ENCODE measurements around the gene SPNS1. TPM values are rescaled to one million over a fixed set of nuclear protein-coding genes. Genes with fewer than 3 reads are reported as not detected.

Gene SPNS1
- total RNA-seq, 1 experiment from 2014 or later: 61.3 TPM

- Histone ChIP-seq H3K9me3 (no peaks in the 10 kb centered on the region), H3K4me3 (ENCODE audit: low read depth, low read length) (peak overlapping the region; percentile 91), H3K4me1 (no peaks in the 10 kb centered on the region), H3K27me3 (replicated peaks; ENCODE audit: control insufficient read depth, insufficient read depth, low read length) (no peaks in the 10 kb centered on the region), H3K36me3 (ENCODE audit: control insufficient read depth, insufficient read depth, low read length) (peaks cover 3% of the 10 kb centered on the region; the same call in 1 of the 2 replicates)
- H3K4me1 Mint-ChIP-seq (ENCODE audit: low read depth, unreplicated experiment): peaks cover 7% of the 10 kb centered on the region
- BruUV-seq (replicated peaks): no TSS peak
- H3K36me3 Mint-ChIP-seq (ENCODE audit: insufficient read depth, unreplicated experiment): peaks cover 40% of the 10 kb centered on the region
- TF ChIP-seq CTCF (IDR thresholded peaks at IDR 0.05; ENCODE audit: insufficient read depth in 1 of 2, low read depth in 1 of 2, low read length in 1 of 2, severe bottlenecking in 1 of 2, unreplicated experiment in 1 of 2): no peak
- H3K27ac Mint-ChIP-seq (ENCODE audit: unreplicated experiment): peak overlapping the region; percentile 92
- no peak for DNase-seq
- H3K9me3 Mint-ChIP-seq (ENCODE audit: unreplicated experiment): no peaks in the 10 kb centered on the region
- peak overlapping the region; percentile 88 for H3K4me3 Mint-ChIP-seq (ENCODE audit: unreplicated experiment)
- CTCF ChIA-PET: no interaction called here
- intact Hi-C loops (cut with micrococcal nuclease; ENCODE audit: unreplicated experiment): no loop called here
- POLR2A ChIA-PET: no interaction called here
- H3K27me3 Mint-ChIP-seq (ENCODE audit: insufficient read depth, unreplicated experiment): no peaks in the 10 kb centered on the region
These were observed 23.1 kb upstream of the SPNS1 start for GRCh38 chr16:28951410-28951943.

- POLR2A ChIA-PET: no interaction called here
- CTCF ChIA-PET: no interaction called here
- intact Hi-C loops (cut with micrococcal nuclease; ENCODE audit: unreplicated experiment): no loop called here
- Histone ChIP-seq H3K4me3 (ENCODE audit: low read depth, low read length) (no peak overlapping the region), H3K4me1 (no peaks in the 10 kb centered on the region), H3K36me3 (ENCODE audit: control insufficient read depth, insufficient read depth, low read length) (peaks cover 3% of the 10 kb centered on the region; the same call in 1 of the 2 replicates), H3K27me3 (replicated peaks; ENCODE audit: control insufficient read depth, insufficient read depth, low read length) (no peaks in the 10 kb centered on the region), H3K9me3 (no peaks in the 10 kb centered on the region)
- TF ChIP-seq CTCF (IDR thresholded peaks at IDR 0.05; ENCODE audit: insufficient read depth in 1 of 2, low read depth in 1 of 2, low read length in 1 of 2, severe bottlenecking in 1 of 2, unreplicated experiment in 1 of 2): no peak
- Mint-ChIP-seq H3K27ac (ENCODE audit: unreplicated experiment) (no peak overlapping the region), H3K36me3 (ENCODE audit: insufficient read depth, unreplicated experiment) (peaks cover 62% of the 10 kb centered on the region), H3K4me1 (ENCODE audit: low read depth, unreplicated experiment) (no peaks in the 10 kb centered on the region), H3K9me3 (ENCODE audit: unreplicated experiment) (no peaks in the 10 kb centered on the region), H3K4me3 (ENCODE audit: unreplicated experiment) (no peak overlapping the region), H3K27me3 (ENCODE audit: insufficient read depth, unreplicated experiment) (no peaks in the 10 kb centered on the region)
- DNase-seq: no peak
- no TSS peak for BruUV-seq (replicated peaks)
These were observed 16.4 kb upstream of the SPNS1 start for GRCh38 chr16:28958216-28958615.

- H3K4me3 Mint-ChIP-seq (ENCODE audit: unreplicated experiment): no peak overlapping the region
- no peaks in the 10 kb centered on the region for H3K4me1 Mint-ChIP-seq (ENCODE audit: low read depth, unreplicated experiment)
- no peaks in the 10 kb centered on the region for H3K9me3 Mint-ChIP-seq (ENCODE audit: unreplicated experiment)
- CTCF ChIA-PET: no interaction called here
- no TSS peak for BruUV-seq (replicated peaks)
- Histone ChIP-seq H3K36me3 (ENCODE audit: control insufficient read depth, insufficient read depth, low read length) (peaks cover 3% of the 10 kb centered on the region; the same call in 1 of the 2 replicates), H3K4me1 (no peaks in the 10 kb centered on the region), H3K9me3 (no peaks in the 10 kb centered on the region), H3K27me3 (replicated peaks; ENCODE audit: control insufficient read depth, insufficient read depth, low read length) (no peaks in the 10 kb centered on the region), H3K4me3 (ENCODE audit: low read depth, low read length) (no peak overlapping the region)
- intact Hi-C loops (cut with micrococcal nuclease; ENCODE audit: unreplicated experiment): no loop called here
- peaks cover 68% of the 10 kb centered on the region for H3K36me3 Mint-ChIP-seq (ENCODE audit: insufficient read depth, unreplicated experiment)
- POLR2A ChIA-PET: no interaction called here
- DNase-seq: no peak
- H3K27ac Mint-ChIP-seq (ENCODE audit: unreplicated experiment): no peak overlapping the region
- H3K27me3 Mint-ChIP-seq (ENCODE audit: insufficient read depth, unreplicated experiment): no peaks in the 10 kb centered on the region
- no peak for TF ChIP-seq CTCF (IDR thresholded peaks at IDR 0.05; ENCODE audit: insufficient read depth in 1 of 2, low read depth in 1 of 2, low read length in 1 of 2, severe bottlenecking in 1 of 2, unreplicated experiment in 1 of 2)
These were observed 15.7 kb upstream of the SPNS1 start for GRCh38 chr16:28958836-28959235.

Measured in Caco-2 (cell line).